MM.1S (cell line): ENCODE measurements around the gene RNF144B.

ENCODE experiments used
- CTCF ChIP-seq: fragments of 300-600 bp; sonication (generic); IDR thresholded peaks from 2 replicates; pipeline ENCODE4 v1.5.1; 2016; ENCODE audit warnings: antibody characterized with exemption, low read length, mixed read lengths
- EZH2phosphoT487 ChIP-seq: fragments of 300-600 bp; sonication (generic); IDR thresholded peaks from 2 replicates; pipeline ENCODE4 v1.6.1; 2018; ENCODE audit warnings: antibody characterized with exemption, low read length

GRCh38 chr6:18350712-18351111, 36.4 kb upstream of the RNF144B start:
- TF ChIP-seq CTCF (no peak), EZH2phosphoT487 (no peak)
